GM12878 (cell line): ENCODE measurements around the gene FANK1. TPM values are rescaled to one million over a fixed set of nuclear protein-coding genes. Genes with fewer than 3 reads are reported as not detected.

ENCODE experiments used
- ATAC-seq: fragments of 200-7000 bp; cut with Tn5 transposase; 3 replicates; pipeline ENCODE4 v1.9.1; 2020; ENCODE audit warnings: mild to moderate bottlenecking, moderate library complexity
- BruUV-seq: library from RNA; stranded (reverse); fragments of 400-500 nt; replicated peaks from 2 replicates; lab custom pipeline; 2021; lab: Mats Ljungman, UMichigan
- CTCF ChIA-PET: fragments of 300-600 bp; sonication (Branson Sonifier 250); formaldehyde crosslinking; extraction: SDS; loops from one replicate; lab custom pipeline; 2021; ENCODE audit warnings: inconsistent platforms; lab: Yijun Ruan, JAX
- POLR2A ChIA-PET: fragments of 350-600 bp; formaldehyde crosslinking; extraction: SDS; loops from one replicate; lab custom pipeline; 2021; ENCODE audit warnings: inconsistent platforms; lab: Charles Lee
- RAD21 ChIA-PET: fragments of 300-600 bp; sonication (Branson Sonifier 250); formaldehyde crosslinking; loops from one replicate; lab custom pipeline; 2023; ENCODE audit warnings: antibody characterized with exemption; ENCODE audit not compliant: unreplicated experiment; lab: Charles Lee
- SMC1A ChIA-PET: fragments of 300-600 bp; sonication (Branson Sonifier 250); formaldehyde crosslinking; loops from one replicate; lab custom pipeline; 2023; ENCODE audit not compliant: unreplicated experiment, uncharacterized antibody; lab: Charles Lee
- DNase-seq: peaks from one replicate; pipeline ENCODE4 v3.0.0-alpha.2; 2011; ENCODE audit warnings: low read depth, low spot score
- FAIRE-seq: peaks from 3 replicates; lab custom pipeline; 2011; peaks lifted over from hg19 to GRCh38; lab: Jason Lieb, UNC
- H2AFZ ChIP-seq: 2 replicates; pipeline ENCODE4 v1.6.0; 2011; ENCODE audit warnings: low read depth, low read length, control low read depth; ENCODE audit not compliant: control insufficient read depth
- H3K27ac ChIP-seq: 2 replicates; pipeline ENCODE4 v1.5.1; 2011; ENCODE audit warnings: control low read depth; ENCODE audit not compliant: control insufficient read depth, insufficient read depth
- H3K27me3 ChIP-seq, 2 experiments: replicated peaks in 1 of 2; 2 replicates each; pipeline versions ENCODE4 v1.6.0 to v1.6.1; 2011; ENCODE audit warnings: low read length in 1 of 2; ENCODE audit not compliant: control insufficient read depth in 2 of 2, insufficient read depth in 2 of 2
- H3K36me3 ChIP-seq, 2 experiments: 2 replicates each; pipeline ENCODE4 v1.5.1; 2011; ENCODE audit warnings: low read length in 1 of 2; ENCODE audit not compliant: control insufficient read depth in 2 of 2, insufficient read depth in 2 of 2
- H3K4me1 ChIP-seq: 2 replicates; pipeline ENCODE4 v1.6.1; 2011; ENCODE audit warnings: mild to moderate bottlenecking, low read length, moderate library complexity, mixed read lengths; ENCODE audit not compliant: control insufficient read depth, insufficient read depth
- H3K4me2 ChIP-seq: 2 replicates; pipeline ENCODE4 v1.6.0; 2011; ENCODE audit warnings: control low read depth; ENCODE audit not compliant: control insufficient read depth, insufficient read depth
- H3K4me3 ChIP-seq: fragments of 200-600 bp; sonication (generic); 2 replicates; pipeline ENCODE4 v1.5.1; 2016
- H3K79me2 ChIP-seq: 2 replicates; pipeline ENCODE4 v1.6.0; 2011; ENCODE audit warnings: low read length; ENCODE audit not compliant: control insufficient read depth, insufficient read depth
- H3K9ac ChIP-seq: 2 replicates; pipeline ENCODE4 v1.8.0; 2011; ENCODE audit warnings: low read length, control low read depth, mixed read lengths; ENCODE audit not compliant: control insufficient read depth, insufficient read depth
- H3K9me3 ChIP-seq: replicated peaks from 3 replicates; pipeline ENCODE4 v1.5.1; 2011; ENCODE audit warnings: mild to moderate bottlenecking, low read length; ENCODE audit not compliant: control insufficient read depth, insufficient read depth
- H4K20me1 ChIP-seq: 2 replicates; pipeline ENCODE4 v1.6.0; 2011; ENCODE audit not compliant: control insufficient read depth, insufficient read depth
- STAT3 ChIP-seq: IDR thresholded peaks from 2 replicates; pipeline ENCODE4 v1.6.1; 2011; ENCODE audit warnings: low read depth, low read length, improper control_type of control experiment
- ZSCAN29 ChIP-seq: fragments of 450-650 bp; IDR thresholded peaks from 2 replicates; pipeline ENCODE4 v1.6.1; 2017; ENCODE audit warnings: mild to moderate bottlenecking, moderate library complexity
- WGBS: methylation state at CpG from one replicate; pipeline ENCODE4 v1.1.6; 2016; ENCODE audit warnings: low lambda C conversion rate; ENCODE audit not compliant: insufficient replicate concordance, insufficient coverage; ENCODE audit errors: missing lambda C conversion rate; 5-methylcytosine and 5-hydroxymethylcytosine counted together
- in situ Hi-C: fragments of 300-500 bp; cut with MboI; formaldehyde crosslinking; loops from 9 replicates; pipeline ENCODE4 v1.14.3; 2018; ENCODE audit warnings: mixed read lengths
- intact Hi-C: fragments of 100-400 bp; cut with micrococcal nuclease; formaldehyde crosslinking; loops from one replicate; pipeline ENCODE4 v1.14.2; 2022; ENCODE audit not compliant: unreplicated experiment
- polyA plus RNA-seq, 11 experiments: library from polyadenylated mRNA; depleted of rRNA in 4 of 11; unstranded in 6 of 11; stranded (reverse) in 5 of 11; fragments of >200 nt; fragmentation: Nextera tagmentation in 4 of 11; fragmentation: Illumina TruSeq in 1 of 11; extraction: Ambion mirVana in 4 of 11; extraction: Trizol in 1 of 11; gene quantifications; 1 replicate in 1 of 11; 2 replicates in 10 of 11; pipeline versions ENCODE4 v1.2.1 to v1.2.3, GENCODE V29; 2011 to 2016; ENCODE audit warnings: inconsistent platforms in 2 of 11, missing spikeins in 2 of 11, low read depth in 1 of 11
- total RNA-seq, 4 experiments: library from RNA; depleted of rRNA in 3 of 4; stranded (reverse); fragments of >200 nt in 3 of 4; fragmentation: Illumina TruSeq in 1 of 4; extraction: Trizol in 1 of 4; gene quantifications; 2 replicates each; pipeline versions ENCODE4 v1.2.1 to v1.2.3, GENCODE V29; 2013 to 2021
- TF ChIP-seq, protein P1 (sequence below): fragments of 450-650 bp; IDR thresholded peaks from 2 replicates; pipeline ENCODE4 v1.6.1; 2017; ENCODE audit warnings: mild to moderate bottlenecking, moderate library complexity

Gene FANK1
- total and polyA plus RNA-seq, 10 of the 15 experiments (the other 5 are each of a cell fraction or from before 2014, with no cell fraction given) = 0.07 to 0.16 (median 0.13) TPM; not detected in 6

DNA sequence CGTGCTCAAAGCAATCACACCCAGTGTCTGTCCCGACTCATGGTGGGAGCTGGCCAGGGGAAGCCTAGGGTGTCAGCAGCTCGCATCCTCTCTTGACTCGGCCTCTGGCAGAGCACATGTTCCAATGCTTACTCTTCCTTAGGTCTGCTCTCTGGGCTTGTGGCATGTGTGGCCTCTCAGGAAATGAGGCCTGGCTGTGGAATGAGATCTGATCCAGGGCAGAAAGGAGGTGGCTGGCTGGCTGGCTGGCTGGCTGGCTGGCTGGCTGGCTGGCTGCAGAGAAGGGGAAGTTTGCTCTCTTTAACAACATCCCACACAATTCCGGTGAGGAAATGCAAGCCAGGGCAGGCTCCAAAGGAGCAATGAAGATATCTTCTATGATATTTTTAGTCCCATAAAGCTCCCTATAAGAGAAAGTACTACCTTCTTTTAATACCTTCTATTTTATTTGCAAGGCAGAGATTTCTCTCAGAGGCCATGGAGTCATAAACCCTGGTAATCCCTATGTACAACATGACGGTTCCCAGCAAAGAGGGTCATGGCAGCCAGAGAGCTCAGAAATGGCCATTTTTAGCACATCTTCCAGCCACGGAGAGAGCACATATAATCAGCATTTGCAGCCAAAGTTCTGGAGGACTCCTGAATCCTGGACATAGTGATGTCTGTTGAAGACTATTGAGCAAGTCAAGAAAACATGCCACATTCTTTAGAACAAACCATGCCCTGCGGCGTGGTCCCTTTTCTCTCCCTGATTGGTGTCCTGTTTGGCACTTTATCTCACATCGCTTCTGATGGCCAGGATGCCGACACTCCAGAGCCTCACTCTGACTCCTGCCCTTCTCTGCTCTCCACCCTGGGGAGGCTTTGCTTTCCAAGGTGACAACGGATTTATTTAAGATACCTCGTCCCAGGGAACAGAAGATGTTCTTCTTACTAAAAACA is 153.7 kb downstream of the FANK1 start:
- ChIA-PET RAD21 (no interaction called here), CTCF (no interaction called here), SMC1A (no interaction called here)
- Histone ChIP-seq H3K4me1 (no peaks in the 10 kb centered on the region), H2AFZ (no peak overlapping the region), H3K9me3 (no peaks in the 10 kb centered on the region), H3K4me2 (no peak overlapping the region)
- no TSS peak for BruUV-seq
- TF ChIP-seq ZSCAN29 (no peak), STAT3 (no peak)
- TF ChIP-seq, protein P1, sequence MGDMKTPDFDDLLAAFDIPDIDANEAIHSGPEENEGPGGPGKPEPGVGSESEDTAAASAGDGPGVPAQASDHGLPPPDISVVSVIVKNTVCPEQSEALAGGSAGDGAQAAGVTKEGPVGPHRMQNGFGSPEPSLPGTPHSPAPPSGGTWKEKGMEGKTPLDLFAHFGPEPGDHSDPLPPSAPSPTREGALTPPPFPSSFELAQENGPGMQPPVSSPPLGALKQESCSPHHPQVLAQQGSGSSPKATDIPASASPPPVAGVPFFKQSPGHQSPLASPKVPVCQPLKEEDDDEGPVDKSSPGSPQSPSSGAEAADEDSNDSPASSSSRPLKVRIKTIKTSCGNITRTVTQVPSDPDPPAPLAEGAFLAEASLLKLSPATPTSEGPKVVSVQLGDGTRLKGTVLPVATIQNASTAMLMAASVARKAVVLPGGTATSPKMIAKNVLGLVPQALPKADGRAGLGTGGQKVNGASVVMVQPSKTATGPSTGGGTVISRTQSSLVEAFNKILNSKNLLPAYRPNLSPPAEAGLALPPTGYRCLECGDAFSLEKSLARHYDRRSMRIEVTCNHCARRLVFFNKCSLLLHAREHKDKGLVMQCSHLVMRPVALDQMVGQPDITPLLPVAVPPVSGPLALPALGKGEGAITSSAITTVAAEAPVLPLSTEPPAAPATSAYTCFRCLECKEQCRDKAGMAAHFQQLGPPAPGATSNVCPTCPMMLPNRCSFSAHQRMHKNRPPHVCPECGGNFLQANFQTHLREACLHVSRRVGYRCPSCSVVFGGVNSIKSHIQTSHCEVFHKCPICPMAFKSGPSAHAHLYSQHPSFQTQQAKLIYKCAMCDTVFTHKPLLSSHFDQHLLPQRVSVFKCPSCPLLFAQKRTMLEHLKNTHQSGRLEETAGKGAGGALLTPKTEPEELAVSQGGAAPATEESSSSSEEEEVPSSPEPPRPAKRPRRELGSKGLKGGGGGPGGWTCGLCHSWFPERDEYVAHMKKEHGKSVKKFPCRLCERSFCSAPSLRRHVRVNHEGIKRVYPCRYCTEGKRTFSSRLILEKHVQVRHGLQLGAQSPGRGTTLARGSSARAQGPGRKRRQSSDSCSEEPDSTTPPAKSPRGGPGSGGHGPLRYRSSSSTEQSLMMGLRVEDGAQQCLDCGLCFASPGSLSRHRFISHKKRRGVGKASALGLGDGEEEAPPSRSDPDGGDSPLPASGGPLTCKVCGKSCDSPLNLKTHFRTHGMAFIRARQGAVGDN = no peak
- TF ChIP-seq, all 136 proteins: peak for 0
- intact Hi-C loops = no loop called here
- ATAC-seq (no peak), DNase-seq (no peak), FAIRE-seq (no peak)
- WGBS = 14% methylated on average over 13 of the region's 13 CpGs
- H3K79me2 ChIP-seq = no peaks in the 10 kb centered on the region
- H4K20me1 ChIP-seq = no peaks in the 10 kb centered on the region
- POLR2A ChIA-PET = no interaction called here
- no peaks in the 10 kb centered on the region for H3K36me3 ChIP-seq
- in situ Hi-C loops = loop anchor here (10.0 kb wide), 1 partner anchor 345 kb away; no protein-coding TSS in a partner anchor
- no peak overlapping the region for H3K9ac ChIP-seq
- no peak overlapping the region for H3K27ac ChIP-seq
- no peak overlapping the region for H3K4me3 ChIP-seq
- no peaks in the 10 kb centered on the region for H3K27me3 ChIP-seq
